Mesothelial cell of epicardium (in vitro differentiated cells): Measurements from ENCODE around the gene ALOX5. TPM values are rescaled to one million over a fixed set of nuclear protein-coding genes. Genes with fewer than 3 reads are reported as not detected.

Experiments used
- DNase-seq, 2 experiments: peaks; one replicate each; pipeline ENCODE4 v3.0.0; 2021; ENCODE audit warnings: low spot score in 2 of 2; ENCODE audit not compliant: unreplicated experiment in 2 of 2
- H3K27ac Mint-ChIP-seq: 2 replicates; pipeline ENCODE4 v1.8.0; 2021; ENCODE audit warnings: mixed read lengths
- H3K27me3 Mint-ChIP-seq: 2 replicates; pipeline ENCODE4 v1.8.0; 2021; ENCODE audit warnings: low read depth, mixed read lengths
- H3K36me3 Mint-ChIP-seq: 2 replicates; pipeline ENCODE4 v1.8.0; 2021; ENCODE audit warnings: mixed read lengths
- H3K4me1 Mint-ChIP-seq: 2 replicates; pipeline ENCODE4 v1.8.0; 2021; ENCODE audit warnings: mixed read lengths
- H3K4me3 Mint-ChIP-seq: 2 replicates; pipeline ENCODE4 v1.8.0; 2021; ENCODE audit warnings: mild to moderate bottlenecking, moderate library complexity, mixed read lengths
- H3K9me3 Mint-ChIP-seq: 2 replicates; pipeline ENCODE4 v1.8.0; 2021; ENCODE audit warnings: mixed read lengths
- total RNA-seq: library from RNA; stranded (reverse); gene quantifications from 3 replicates; pipeline ENCODE4 v1.2.1, GENCODE V29; 2021
- TF ChIP-seq, protein P1 (sequence below): fragments of 200-600 bp; sonication (generic); IDR thresholded peaks from one replicate; pipeline ENCODE4 v1.5.0; 2021; ENCODE audit warnings: antibody characterized with exemption; ENCODE audit not compliant: unreplicated experiment

ALOX5 gene
- total RNA-seq, 1 donor from 2014 or later = 9.6 TPM

GRCh38 chr10:45378914-45379726 is 5.1 kb downstream of the ALOX5 start:
- Mint-ChIP-seq H3K4me3 (no peak overlapping the region), H3K27me3 (peaks cover 49% of the 10 kb centered on the region), H3K9me3 (no peaks in the 10 kb centered on the region), H3K36me3 (no peaks in the 10 kb centered on the region), H3K4me1 (peaks cover 8% of the 10 kb centered on the region), H3K27ac (no peak overlapping the region)
- TF ChIP-seq, protein P1, sequence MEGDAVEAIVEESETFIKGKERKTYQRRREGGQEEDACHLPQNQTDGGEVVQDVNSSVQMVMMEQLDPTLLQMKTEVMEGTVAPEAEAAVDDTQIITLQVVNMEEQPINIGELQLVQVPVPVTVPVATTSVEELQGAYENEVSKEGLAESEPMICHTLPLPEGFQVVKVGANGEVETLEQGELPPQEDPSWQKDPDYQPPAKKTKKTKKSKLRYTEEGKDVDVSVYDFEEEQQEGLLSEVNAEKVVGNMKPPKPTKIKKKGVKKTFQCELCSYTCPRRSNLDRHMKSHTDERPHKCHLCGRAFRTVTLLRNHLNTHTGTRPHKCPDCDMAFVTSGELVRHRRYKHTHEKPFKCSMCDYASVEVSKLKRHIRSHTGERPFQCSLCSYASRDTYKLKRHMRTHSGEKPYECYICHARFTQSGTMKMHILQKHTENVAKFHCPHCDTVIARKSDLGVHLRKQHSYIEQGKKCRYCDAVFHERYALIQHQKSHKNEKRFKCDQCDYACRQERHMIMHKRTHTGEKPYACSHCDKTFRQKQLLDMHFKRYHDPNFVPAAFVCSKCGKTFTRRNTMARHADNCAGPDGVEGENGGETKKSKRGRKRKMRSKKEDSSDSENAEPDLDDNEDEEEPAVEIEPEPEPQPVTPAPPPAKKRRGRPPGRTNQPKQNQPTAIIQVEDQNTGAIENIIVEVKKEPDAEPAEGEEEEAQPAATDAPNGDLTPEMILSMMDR = no peak
- DNase-seq = no peak

DNA sequence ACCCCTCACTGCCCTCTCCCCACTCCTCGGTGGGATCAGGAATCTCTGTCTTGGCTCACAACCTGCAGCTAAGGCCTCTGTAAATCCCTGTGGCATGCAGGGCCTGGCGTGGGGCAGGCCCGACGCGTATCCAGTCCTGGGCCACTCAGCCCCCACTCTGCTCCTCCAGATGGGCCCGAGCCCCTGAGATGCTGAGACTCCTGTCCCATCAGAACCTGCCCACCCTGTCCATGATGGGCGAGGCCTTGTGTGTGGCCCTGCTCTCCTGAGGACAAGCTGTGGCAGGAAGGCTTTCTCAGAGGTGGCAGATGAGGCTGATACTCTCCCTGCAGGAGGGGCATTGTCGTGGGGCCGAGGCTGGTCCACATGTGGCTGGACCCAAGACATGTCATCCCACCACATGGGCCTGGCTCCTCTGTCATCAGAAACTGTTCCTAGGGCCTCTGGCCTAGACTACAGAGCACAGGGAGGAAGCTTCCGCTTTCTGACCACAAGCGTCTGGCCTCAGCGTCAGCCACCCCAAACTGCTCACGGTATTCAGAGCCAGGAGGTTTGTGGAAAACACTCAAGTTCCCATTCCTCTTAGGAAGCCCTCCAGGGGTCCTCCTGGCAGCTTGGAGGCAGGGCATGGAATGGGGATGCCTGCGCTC is 6.0 kb downstream of the ALOX5 start:
- Mint-ChIP-seq H3K27ac (no peak overlapping the region), H3K9me3 (no peaks in the 10 kb centered on the region), H3K27me3 (peaks cover 42% of the 10 kb centered on the region), H3K4me1 (peaks cover 7% of the 10 kb centered on the region), H3K36me3 (no peaks in the 10 kb centered on the region), H3K4me3 (no peak overlapping the region)
- no peak for DNase-seq
- TF ChIP-seq, protein P1 = no peak

- H3K27me3 Mint-ChIP-seq = peaks cover 31% of the 10 kb centered on the region
- H3K36me3 Mint-ChIP-seq = no peaks in the 10 kb centered on the region
- H3K9me3 Mint-ChIP-seq = no peaks in the 10 kb centered on the region
- H3K4me1 Mint-ChIP-seq = peaks cover 5% of the 10 kb centered on the region
- H3K4me3 Mint-ChIP-seq = no peak overlapping the region
- no peak overlapping the region for H3K27ac Mint-ChIP-seq
- DNase-seq = no peak
- TF ChIP-seq, protein P1 = no peak
Measured at GRCh38 chr10:45380903-45381620, 7.0 kb downstream of the ALOX5 start.

GRCh38 chr10:45382591-45382990 is 8.6 kb downstream of the ALOX5 start:
- no peaks in the 10 kb centered on the region for H3K36me3 Mint-ChIP-seq
- H3K4me1 Mint-ChIP-seq = peaks cover 4% of the 10 kb centered on the region
- no peak overlapping the region for H3K27ac Mint-ChIP-seq

DNA sequence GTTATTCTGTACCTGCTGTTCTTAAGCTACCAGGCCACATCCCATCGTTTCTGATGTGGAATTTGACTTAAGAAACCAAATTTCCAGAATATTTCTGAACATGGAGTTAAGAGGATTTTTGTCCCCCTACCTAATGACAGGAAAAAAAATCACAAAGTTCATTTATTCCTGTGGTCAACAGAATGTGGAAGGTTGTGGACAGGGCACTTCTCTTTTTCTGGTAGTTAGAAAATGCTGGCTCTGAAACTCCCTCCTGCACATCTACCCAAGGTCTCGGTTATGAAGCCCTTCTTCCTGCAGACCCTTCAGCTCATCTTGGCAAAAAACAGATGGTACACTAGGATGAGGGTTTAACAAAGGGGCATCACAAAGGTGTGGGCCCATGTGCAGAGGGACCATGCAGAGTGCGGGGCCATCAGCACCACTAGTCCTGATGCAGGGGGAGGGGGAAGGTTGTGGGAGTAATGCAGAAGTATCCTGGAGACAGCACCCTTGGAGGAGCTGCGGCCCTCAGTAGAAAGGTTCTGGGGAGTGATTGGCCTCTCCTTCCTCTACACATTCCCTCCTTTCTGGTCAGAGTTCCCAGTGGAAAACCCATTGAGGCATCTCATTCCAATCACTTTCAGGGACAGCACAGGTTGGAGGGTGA is 9.8 kb downstream of the ALOX5 start:
- Mint-ChIP-seq H3K4me3 (no peak overlapping the region), H3K27ac (no peak overlapping the region), H3K9me3 (peaks cover 2% of the 10 kb centered on the region), H3K27me3 (peaks cover 7% of the 10 kb centered on the region), H3K36me3 (no peaks in the 10 kb centered on the region), H3K4me1 (no peaks in the 10 kb centered on the region)
- no peak for DNase-seq
- TF ChIP-seq, protein P1 = no peak

More at GRCh38 chr10:45382591-45382990, 8.6 kb downstream of the ALOX5 start:
- H3K27me3 Mint-ChIP-seq = peaks cover 16% of the 10 kb centered on the region
- no peak for DNase-seq
- TF ChIP-seq, protein P1 = no peak
- no peaks in the 10 kb centered on the region for H3K9me3 Mint-ChIP-seq
- no peak overlapping the region for H3K4me3 Mint-ChIP-seq
